GM18511 (cell line): ENCODE results near the gene SRRM1.
"Not testable (repeated sequence)": the region's sequence is repeated elsewhere in the genome, so short reads cannot be mapped to it uniquely, and the experiment has no call there.

Experiments
- ATAC-seq: cut with Tn5 transposase; IDR thresholded peaks from one replicate; pipeline ENCODE4 v1.9.1; 2021; ENCODE audit warnings: mild to moderate bottlenecking, moderate library complexity; ENCODE audit not compliant: unreplicated experiment

The SRRM1 gene

GRCh38 chr1:24714859-24715520 is 71.9 kb downstream of the SRRM1 start:
- ATAC-seq: no peak

GRCh38 chr1:24715658-24716057 is 72.6 kb downstream of the SRRM1 start:
- no peak for ATAC-seq

- no peak for ATAC-seq
These were observed 75.0 kb downstream of the SRRM1 start for GRCh38 chr1:24717887-24718650.

DNA sequence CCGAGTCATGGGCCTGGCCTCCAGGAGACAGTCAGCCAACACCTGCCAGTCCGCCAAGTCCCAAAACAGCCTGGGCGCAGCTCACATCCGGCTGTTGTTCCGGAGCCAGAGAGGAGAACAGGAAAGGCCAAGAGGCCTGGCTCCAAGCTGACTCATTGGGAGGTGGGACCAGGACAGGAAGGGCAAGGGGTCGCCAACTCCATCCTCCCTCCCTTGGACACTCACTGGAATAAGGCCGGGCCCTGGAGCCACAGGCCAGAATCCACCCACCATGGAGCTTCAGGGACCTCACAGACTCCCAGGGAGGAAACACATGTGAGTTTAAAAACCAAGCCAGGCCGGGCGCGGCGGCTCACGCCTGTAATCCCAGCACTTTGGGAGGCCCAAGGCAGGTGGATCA is 77.0 kb downstream of the SRRM1 start:
- ATAC-seq: no peak

- no peak for ATAC-seq
These were observed 78.4 kb downstream of the SRRM1 start for GRCh38 chr1:24721533-24721932.

DNA sequence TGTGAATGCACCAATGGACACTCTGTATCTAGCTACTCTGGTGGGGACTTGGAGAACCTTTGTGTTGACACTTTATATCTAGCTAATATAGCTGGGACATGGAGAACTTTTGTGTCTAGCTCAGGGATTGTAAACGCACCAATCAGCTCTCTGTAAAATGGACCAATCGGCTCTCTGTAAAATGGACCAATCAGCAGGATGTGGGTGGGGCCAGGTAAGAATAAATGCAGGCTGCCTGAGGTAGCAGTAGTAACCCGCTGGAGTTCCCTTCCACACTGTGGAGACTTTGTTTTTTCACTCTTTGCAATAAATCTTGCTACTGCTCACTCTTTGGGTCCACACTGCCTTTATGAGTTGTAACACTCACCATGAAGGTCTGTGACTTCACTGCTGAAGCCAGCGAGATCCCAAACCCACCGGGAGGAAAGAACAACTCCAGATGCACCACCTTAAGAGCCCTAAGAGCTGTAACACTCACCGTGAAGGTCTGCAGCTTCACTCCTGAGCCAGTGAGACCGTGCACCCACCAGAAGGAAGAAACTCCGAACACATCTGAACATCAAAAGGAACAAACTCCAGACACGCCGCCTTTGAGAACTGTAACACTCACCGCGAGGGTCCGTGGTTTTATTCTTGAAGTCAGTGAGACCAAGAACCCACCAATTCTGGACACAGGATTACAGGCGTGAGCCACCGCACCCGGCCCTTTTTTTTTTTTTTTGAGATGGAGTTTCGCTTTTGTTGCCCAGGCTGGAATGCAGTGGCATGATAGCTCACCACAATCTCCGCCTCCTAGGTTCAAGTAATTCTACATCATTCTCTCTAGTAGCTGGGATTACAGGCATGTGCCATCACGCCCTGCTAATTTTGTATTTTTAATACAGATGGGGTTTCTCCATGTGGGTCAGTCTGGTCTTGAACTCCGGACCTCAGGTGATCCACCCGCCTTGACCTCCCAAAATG is 79.3 kb downstream of the SRRM1 start:
- ATAC-seq: not testable (repeated sequence)
